Activated T-helper 1 cell treated with anti-CD3 and anti-CD28 coated beads, Interleukin-2, amount 50 U/mL, for 16 hours (primary cell): ENCODE results near the gene TM4SF20.
A peak's percentile ranks its signal among the peaks of the same experiment; 100 is the strongest.

Source experiments
- DNase-seq, 2 donors: peaks; one replicate each; pipeline ENCODE4 v3.0.0-alpha.2; 2020; ENCODE audit warnings: low read depth in 1 of 2, low spot score in 1 of 2

Gene TM4SF20, protein sequence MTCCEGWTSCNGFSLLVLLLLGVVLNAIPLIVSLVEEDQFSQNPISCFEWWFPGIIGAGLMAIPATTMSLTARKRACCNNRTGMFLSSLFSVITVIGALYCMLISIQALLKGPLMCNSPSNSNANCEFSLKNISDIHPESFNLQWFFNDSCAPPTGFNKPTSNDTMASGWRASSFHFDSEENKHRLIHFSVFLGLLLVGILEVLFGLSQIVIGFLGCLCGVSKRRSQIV

DNA sequence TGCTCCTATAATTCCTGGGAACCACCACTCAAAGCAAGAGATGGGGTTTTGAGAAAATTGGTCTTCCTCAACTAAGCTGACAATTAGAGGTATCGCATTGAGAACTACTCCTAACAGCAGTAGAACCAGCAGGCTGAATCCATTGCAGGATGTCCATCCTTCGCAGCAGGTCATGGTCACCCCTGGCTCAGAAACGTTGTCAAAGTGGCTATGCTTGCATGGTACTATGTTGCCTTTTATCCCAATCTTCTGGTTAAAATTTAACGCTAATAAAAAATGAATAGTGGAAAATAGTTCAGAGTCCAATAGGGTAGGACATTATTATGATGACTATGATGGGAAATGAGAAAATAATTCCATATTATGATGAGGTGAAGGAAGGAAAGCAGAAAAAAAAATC lies at the start of gene TM4SF20:
TM4SF20 (minus strand) TSS at position 212 of the 400 bp plus-strand sequence; CDS start at position 174, 38 bp downstream.
- DNase-seq: no peak

DNA sequence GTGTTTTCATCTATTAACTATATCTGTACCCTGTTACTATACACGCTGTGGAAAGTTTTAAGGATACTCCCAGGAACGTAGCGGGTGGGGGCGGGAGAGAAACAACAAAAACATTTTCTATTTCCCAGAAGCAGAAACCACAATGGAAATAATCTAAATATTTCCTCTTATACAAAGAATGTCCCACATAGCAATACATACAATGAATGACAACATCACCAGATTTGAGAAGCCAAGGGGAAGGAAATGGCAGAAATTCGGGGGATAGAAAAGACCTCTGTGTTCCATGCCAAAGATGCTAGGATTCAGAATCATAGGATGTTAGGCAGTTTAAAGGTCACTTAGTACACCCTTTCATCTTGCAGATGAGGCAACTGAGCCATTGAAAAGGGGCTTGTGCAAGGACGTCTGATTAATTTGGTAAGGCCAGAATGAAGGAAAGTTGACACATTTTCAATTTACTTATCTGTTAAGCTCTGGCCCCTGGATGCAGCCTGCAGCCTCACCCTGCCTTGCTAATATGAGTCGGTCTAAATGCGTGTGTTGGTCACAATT lies 49.7 kb upstream of the TM4SF20 start:
- DNase-seq: no peak

DNA sequence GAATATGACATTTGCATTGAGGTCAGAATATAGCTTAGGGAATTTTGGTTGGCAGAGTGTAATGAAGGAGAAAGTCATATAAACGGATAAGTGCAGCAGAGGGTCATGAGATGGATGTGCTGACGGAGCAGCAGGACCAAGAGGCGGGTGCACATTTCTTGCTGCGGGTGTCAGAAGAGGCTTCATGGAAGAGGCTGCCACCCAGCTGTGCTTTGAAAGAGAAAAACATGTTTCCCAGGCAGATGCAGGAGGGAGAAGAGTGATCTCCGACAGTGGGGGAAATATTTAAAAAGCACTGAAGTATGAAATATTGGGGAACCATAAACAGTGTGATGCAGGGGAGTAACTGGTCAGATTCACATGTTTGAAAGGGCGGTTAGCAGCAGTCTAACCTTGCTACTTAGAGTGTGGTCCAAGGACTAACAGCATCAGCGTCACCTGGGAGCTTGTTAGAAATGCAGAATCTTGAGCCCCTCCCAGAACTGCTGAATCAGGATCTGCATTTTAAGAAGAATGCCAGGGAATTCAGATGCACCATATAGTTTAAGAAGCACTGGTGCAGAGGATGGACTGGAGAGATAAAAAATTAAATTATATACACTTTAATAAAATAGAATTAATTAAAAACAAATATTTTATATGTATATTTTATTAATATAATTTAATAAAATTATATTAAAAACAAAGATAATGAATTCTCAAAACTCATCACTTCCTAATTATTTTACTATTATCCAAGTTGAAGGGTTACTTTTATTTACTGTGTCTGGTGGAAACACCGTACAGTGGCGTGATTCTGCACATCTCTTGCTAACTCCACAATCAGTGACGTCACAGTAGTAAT lies 44.8 kb upstream of the TM4SF20 start:
- no peak for DNase-seq

DNA sequence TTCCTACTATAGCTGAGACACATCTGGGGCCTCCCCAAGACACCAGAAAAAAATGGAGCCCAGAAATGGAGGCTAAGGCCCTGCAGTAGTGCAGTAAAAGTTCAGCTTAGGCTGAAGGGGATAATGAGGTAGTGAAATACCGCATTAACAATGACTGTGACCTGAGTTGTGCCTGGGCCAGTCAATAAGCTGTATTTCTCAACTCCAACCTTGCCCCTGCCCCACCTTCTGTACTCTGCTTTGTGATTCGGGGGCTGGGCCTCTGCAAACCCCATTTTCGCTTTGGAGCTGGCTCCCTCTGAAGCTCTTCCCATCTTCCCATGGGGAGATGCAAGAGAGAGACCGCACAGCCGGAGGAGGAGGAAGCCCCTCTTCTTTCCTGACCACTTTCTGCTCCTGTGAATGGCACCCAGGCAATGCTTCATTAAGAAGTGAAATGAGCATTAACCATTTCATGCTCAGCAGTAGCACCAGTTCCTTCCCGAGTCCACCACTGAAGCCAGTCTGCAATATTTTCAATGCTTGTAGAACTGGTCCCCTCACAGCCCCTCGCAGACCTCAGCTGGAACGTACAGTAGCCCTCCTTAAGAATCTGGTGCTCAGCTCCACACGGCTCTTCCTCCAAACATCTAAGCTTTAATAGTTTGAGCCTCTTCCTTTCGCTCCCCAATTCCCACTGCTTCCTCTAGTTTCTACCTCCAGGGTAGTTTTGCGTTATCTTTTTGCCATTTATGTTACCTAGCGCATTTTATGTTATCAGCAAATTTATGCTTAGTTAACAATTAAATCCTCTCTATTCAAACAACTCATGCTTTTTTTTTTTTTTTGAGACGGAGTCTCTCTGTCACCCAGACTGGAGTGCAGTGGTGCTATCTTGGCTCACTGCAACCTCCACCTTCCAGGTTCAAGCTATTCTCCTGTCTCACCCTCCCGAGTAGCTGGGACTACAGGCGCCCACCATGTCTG lies 41.3 kb upstream of the TM4SF20 start:
- no peak for DNase-seq

DNA sequence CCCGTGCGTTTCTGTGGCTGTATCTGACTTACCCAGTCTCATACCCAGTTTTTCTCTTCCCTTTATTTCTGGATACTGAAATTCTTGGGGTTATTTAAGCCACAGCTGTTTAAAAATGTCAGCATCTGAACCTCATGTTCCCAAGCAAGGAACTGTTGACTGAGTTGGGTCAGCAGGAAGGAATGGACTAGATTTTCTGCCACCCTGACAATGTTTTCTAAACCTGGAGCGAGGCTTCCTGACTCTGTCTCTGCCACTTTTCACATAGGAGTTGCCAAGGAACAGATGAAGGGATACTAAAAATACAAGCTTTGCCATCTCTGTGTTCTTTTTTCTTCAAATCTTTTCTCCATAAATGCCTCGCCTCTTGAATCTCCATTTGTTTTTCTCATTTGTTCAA lies 37.6 kb upstream of the TM4SF20 start:
- no peak for DNase-seq

DNA sequence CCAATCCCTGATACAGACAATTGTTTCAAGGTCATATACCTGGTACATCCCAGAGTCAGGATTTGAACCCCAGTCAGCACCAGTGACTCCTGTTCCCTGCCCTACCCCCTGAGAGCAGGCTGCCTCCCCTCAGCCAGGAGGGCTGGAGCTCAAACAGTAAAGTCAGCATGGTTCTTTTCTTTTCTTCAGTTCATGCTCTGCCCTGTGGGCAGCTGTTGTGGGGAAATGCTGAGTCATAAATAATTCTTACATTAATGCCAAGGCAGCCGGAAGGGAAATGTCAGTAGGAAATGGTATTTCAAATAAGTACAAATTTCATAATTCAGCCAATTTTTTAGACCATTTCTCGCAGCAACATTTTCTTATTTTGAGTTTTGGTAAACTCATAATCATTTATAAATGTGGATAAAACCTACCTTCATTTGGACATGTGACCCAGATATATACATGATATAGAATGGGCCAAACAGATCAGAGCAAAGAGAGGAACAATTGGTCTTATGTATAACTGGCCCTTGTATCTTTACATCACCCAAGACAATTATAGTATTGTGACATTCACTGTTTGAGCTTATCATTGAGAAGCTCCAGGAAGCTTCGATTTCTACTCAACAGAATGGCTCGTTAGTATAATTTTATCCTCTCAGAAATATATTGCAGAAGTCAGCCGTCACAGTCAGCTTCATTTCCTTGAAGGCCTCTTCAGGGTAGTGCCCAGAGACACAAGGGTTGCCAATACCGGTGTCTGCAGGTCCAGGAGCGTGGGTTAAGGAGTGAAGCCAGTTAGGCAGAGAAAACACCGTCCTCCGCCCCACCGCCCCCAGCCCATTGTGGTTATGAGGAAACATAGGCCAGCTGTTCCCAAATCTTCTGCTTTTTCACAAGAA lies 36.7 kb upstream of the TM4SF20 start:
- no peak for DNase-seq

DNA sequence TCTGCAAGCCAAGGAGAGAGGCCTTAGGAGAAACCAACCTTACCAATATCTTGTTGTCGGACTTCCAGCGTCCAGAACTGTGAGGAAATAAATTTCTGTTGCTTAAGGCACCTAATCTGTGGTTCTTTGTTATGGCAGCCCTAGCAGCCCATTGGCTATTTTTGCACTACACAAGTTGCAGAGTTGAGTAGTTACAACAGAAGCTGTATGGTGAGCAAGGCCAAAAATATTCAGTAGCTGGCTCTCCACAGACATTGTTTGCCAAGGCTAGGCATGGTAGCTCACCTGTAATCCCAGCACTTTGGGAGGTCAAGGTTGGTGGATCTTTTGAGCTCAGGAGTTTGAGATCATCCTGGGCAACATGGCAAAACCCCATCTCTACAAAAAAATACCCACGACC lies 35.7 kb upstream of the TM4SF20 start:
- no peak for DNase-seq

DNA sequence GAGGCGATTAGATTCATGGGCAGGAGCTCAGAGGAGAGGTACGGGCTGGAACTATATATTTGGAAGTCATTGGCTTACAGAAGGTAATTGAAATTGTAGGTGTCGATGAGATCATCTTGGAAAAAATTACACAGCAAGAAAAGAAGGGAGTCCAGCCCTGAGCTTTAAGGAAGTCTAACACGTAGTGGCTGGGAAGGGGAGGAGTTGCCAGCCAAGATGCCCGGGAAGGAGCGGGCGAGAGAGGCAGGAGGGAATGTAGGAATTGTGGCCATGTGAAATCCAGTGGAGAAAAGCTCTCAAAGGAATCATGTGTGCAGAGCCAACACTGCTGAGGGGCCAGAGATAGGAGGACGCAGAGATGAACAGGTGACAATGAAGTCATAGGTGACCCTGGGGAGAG lies 34.3 kb upstream of the TM4SF20 start:
- no peak for DNase-seq

DNA sequence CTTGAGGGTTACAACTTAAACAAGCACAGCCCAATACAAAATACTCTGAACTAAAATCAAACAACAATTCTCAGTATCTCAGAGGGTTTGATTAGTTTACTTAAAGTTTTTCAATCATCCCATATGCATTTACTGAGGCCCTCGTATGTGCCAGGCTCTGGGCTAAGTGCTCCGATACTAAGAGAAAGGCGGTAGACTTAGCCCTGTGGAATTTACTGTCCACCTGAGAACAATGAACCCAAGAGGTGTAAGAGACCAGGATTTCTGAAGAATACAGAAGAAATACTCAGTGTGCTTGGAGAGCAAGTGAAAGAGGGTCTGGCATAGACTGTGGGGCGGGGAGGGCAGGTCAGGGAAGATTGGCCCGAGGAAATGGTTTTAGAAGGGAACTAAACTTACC lies 33.8 kb upstream of the TM4SF20 start:
- no peak for DNase-seq

DNA sequence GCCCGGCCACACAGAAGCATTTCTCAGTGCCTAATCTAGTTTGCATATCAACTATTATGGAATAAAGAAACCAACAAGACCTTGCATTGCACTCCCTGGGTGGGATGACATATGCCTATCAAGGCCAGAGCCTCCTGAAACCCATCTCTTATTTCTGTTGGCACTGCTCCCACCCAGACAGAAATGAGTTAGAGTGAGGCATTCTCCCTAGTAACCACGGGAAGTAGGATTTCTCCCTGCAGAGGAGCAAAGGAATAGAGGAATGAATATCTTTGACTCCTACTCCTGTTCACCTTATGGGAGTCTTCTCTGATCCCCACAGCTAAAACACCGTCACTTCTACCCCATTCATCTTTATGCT lies 32.9 kb upstream of the TM4SF20 start:
- DNase-seq: no peak

DNA sequence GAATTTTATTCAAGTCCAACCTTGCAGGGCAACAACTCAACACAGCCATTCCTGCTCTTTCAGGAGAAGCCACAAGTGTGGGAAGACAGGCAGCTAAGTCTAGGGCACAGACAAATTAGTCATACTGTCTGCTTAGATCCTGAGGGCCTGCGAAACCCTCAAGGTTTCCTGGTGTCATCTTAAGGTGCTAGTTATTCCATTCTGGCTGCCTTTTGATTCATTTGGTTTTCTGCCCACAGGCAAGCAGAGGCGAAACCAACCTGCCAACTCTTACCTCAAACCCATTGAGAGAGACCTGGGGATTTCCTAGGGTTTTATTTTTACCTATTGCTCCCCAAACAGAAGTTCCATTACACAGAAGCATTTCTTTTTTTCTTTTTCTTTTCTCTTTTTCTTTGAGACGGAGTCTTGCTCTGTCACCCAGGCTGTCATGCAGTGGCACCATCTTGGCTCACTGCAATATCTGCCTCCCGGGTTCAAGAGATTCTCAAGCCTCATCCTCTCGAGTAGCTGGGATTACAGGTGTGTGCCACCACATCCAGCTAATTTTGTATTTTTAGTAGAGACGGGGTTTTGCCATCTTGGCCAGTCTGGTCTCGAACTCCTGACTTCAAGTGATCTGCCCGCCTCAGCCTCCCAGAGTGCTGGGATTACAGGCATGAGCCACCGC lies 32.3 kb upstream of the TM4SF20 start:
- peak in 1 of 2 donors; percentile 22 for DNase-seq

DNA sequence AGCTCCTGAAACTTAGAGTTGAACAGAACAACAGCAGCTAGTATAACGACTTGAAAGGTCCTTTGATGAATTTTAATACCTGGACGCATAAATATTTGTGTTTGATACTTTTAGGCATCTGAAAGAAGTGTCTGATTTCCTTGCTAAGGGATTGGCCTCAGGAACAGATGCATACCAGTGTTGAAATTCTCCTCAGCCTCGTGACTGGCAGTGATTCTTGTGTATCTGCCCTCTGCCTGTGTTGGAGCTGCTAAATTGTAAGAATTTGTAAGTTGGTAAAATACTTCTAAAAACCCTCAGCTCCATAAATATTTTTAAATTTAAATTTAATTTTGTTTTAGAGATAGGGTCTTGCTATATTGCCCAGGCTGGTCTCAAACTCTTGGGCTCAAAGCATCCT lies 31.1 kb upstream of the TM4SF20 start:
- no peak for DNase-seq

DNA sequence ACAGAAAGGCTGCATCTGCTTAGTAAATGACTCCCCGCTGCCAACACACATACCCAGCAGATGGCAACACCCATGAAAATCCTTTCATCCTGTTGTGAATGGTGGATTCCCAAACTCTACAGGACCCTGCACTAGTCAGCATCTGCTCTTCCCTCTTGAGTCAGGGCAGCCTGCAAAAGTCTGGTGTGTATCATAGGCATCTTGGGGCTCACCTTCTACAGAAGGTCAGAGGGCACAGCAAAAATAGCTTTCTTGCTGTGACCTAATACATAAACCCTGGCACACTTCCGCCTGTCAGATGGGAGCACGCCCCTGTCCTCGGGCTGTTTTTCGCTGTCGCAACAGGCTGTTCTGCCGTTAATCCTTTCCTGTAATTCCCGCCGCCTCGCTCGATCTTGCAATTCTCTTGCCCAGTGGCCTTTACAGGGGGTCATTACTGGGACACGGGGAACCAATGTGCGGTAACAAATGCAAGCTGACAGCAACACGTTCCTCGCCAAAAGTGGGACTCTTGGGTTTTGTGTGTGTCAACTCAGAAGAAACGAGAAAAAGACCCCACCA lies 28.6 kb upstream of the TM4SF20 start:
- DNase-seq: no peak

DNA sequence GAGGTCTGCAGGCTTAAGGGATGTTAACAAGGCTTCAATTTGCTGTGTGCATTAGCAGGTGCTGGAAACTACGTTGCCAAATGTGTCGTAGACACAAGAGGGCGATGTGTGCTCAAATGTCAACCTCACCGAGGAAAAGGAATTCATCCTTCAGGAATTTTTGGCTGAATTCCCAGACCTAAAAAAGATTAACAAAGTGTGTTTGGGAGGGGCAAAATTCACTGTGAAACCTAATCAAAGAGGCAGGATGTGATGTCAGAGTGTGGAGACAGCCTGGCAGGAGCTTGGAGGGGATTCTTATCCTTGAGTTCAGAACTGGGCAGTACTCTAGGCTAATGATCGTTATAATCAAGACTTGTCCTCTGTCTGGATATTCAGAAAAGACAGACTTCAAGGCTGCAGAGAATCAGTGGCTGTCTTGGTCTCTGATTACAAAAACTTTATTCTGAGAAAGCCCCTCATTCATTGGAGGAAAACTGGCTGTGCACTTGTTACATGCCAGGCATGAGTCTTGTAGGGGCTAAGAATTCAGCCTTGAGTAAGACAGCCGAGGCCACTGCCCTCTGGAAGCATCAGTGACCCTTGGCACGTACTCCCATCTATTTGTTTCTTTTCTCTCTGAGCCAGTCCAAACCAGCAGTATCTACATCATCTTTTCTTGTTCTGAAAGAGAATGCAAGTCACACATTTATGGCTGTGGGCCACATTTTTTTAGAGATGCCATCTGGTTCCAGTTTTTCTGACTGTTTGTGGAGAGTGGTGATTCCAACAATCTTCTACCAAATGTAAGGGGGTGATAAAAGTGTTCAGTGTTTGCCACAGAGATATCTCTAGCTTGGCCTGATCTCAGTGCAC lies 27.3 kb upstream of the TM4SF20 start:
- DNase-seq: no peak

DNA sequence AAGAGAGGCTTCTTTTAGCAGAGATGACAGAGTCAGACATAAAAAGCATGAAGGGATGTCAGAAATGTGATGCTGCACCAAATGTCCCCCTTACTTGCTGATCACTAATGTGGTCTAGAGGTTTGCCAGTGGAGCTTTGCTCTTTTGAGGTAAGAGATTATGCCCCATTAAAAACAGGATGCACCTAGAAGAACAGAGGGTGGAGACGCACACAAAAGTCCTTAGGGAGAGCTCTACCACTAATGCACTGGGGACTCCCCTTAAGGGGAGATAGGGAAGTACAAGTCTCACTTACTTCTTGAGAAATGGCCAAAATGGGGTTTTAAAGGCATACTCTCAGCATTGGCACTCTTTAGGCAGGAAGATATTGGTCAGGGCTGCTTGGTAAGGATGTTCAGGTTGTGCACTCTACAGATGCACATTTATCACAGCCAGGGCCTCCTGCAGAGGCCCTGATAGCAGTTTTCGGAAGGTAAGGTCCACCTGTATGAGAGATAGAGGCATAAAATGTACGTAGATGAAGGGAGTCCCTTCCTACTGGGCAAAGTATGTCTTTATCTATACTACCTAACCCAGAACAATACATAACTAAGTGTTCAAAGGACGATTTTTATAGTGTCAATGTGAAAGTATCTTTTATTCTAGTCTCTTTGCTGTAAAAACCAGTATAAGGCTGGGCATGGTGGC lies 25.6 kb upstream of the TM4SF20 start:
- no peak for DNase-seq

DNA sequence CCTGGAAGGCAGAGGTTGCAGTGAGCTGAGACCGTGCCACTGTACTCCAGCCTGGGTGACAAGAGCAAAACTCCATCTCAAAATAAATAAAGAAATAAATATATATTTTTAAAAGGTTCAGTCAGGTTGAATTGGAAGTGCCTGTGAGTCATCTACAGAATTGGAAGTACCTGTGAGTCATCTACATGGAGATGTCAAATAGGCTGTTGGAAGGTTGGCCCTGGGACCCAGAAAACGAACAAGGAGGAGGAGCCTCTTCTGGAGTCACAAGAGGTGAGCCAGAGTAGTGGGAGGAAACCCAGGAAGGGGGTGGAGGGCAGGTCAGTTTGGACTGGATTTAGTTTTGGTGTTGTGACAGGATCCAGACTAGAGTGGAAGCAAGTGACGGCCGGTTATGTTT lies 23.9 kb upstream of the TM4SF20 start:
- DNase-seq: no peak

DNA sequence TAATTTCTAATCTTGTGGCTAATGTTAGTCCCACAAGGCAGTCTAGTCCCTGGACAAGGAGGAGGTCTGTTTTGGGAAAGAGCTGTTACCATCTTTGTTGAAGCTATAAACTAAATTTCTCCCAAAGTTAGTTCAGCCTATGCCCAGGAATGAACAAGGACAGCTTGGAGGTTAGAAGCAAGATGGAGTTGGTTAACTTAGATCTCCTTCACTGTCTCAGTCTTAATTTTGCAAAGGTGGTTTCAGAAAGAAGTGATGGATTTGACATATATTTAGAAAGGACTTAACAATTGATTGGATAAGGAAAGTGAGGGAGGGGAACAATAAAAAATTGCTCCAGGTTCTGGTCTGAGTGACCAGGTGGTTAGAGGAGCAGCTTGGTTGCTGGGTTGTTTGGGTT lies 23.2 kb upstream of the TM4SF20 start:
- DNase-seq: no peak

DNA sequence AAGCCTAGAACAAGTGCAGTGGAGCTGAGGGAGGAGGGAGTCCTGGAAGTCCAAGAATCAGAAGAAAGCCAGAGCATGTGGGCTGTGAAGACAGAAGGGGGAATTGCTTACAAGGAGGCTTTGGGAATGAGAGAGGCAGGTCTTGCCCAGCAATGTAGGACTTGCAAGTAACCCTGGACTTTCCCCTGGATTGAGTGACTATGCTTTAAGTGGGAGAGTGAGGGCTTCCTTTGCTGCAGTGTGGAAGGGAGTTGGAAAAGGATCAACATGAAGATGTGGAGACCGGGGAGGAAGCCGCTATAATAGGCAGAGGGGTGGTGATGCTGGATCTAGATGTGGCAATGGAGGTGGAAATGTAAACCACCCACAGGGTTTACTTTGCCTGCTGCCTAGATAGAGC lies 22.4 kb upstream of the TM4SF20 start:
- no peak for DNase-seq
